ENCODE results near the gene CHST11. TPM values are rescaled to one million over a fixed set of nuclear protein-coding genes. Genes with fewer than 3 reads are reported as not detected.

The CHST11 gene
- total and polyA plus RNA-seq, 2 donors from 2014 or later = 2.0 to 23.3 TPM

DNA sequence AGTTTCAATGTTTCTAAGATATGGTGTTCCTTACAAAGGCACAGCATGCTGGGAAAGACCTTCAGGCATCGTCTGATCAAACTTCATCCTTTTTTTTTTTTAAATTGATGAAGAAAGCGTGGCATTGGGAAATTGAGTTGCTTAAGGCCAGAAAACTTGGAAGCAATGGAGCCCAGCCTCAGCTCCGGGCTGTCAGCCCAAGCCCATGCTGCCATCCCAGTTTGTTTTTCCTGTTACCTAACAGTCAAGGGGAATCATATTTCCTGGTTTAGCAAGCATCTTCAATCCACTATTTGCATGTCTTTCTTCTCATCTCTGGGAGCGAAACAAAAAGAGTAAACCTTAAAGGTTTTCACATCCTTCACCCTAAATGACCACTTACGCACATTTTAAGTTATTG is 200.2 kb downstream of the CHST11 start:
- Histone ChIP-seq H3K4me1 (ENCODE audit: control insufficient read depth in 2 of 3, insufficient read depth in 2 of 3, low read depth in 1 of 3, low read length in 3 of 3) (no peaks in the 10 kb centered on the region), H3K27ac (ENCODE audit: low read depth in 2 of 2, low read length in 2 of 2) (no peak overlapping the region), H3K4me3 (ENCODE audit: low read length in 3 of 3) (no peak overlapping the region), H3K9me3 (ENCODE audit: control insufficient read depth in 2 of 3, insufficient read depth in 1 of 3, low read length in 3 of 3) (no peaks in the 10 kb centered on the region), H3K27me3 (ENCODE audit: control insufficient read depth, insufficient read depth, low read length) (no peaks in the 10 kb centered on the region), H3K36me3 (ENCODE audit: control insufficient read depth in 2 of 3, insufficient read depth in 3 of 3, low read length in 3 of 3) (no peaks in the 10 kb centered on the region), H3K9ac (ENCODE audit: low read length in 3 of 3) (no peak overlapping the region)
- TF ChIP-seq, protein P1, sequence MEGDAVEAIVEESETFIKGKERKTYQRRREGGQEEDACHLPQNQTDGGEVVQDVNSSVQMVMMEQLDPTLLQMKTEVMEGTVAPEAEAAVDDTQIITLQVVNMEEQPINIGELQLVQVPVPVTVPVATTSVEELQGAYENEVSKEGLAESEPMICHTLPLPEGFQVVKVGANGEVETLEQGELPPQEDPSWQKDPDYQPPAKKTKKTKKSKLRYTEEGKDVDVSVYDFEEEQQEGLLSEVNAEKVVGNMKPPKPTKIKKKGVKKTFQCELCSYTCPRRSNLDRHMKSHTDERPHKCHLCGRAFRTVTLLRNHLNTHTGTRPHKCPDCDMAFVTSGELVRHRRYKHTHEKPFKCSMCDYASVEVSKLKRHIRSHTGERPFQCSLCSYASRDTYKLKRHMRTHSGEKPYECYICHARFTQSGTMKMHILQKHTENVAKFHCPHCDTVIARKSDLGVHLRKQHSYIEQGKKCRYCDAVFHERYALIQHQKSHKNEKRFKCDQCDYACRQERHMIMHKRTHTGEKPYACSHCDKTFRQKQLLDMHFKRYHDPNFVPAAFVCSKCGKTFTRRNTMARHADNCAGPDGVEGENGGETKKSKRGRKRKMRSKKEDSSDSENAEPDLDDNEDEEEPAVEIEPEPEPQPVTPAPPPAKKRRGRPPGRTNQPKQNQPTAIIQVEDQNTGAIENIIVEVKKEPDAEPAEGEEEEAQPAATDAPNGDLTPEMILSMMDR (IDR thresholded peaks at IDR 0.05; ENCODE audit: borderline replicate concordance, extremely low read depth, insufficient read depth) = no peak
- DNase-seq (peak in 1 of 5 donors; percentile 43), FAIRE-seq (no peak)
- intact Hi-C loops (cut with DNase I) = no loop called here

- TF ChIP-seq, protein P1 (IDR thresholded peaks at IDR 0.05; ENCODE audit: borderline replicate concordance, extremely low read depth, insufficient read depth) = no peak
- Histone ChIP-seq H3K4me3 (ENCODE audit: low read length in 3 of 3) (no peak overlapping the region), H3K36me3 (ENCODE audit: control insufficient read depth in 2 of 3, insufficient read depth in 3 of 3, low read length in 3 of 3) (no peaks in the 10 kb centered on the region), H3K27me3 (ENCODE audit: control insufficient read depth, insufficient read depth, low read length) (no peaks in the 10 kb centered on the region), H3K27ac (ENCODE audit: low read depth in 2 of 2, low read length in 2 of 2) (no peak overlapping the region), H3K4me1 (ENCODE audit: control insufficient read depth in 2 of 3, insufficient read depth in 2 of 3, low read depth in 1 of 3, low read length in 3 of 3) (no peaks in the 10 kb centered on the region), H3K9ac (ENCODE audit: low read length in 3 of 3) (no peak overlapping the region), H3K9me3 (ENCODE audit: control insufficient read depth in 2 of 3, insufficient read depth in 1 of 3, low read length in 3 of 3) (no peaks in the 10 kb centered on the region)
- intact Hi-C loops (cut with DNase I) = no loop called here
- DNase-seq (no peak), FAIRE-seq (no peak)
Measured at GRCh38 chr12:104657726-104658484, 201.2 kb downstream of the CHST11 start.

DNA sequence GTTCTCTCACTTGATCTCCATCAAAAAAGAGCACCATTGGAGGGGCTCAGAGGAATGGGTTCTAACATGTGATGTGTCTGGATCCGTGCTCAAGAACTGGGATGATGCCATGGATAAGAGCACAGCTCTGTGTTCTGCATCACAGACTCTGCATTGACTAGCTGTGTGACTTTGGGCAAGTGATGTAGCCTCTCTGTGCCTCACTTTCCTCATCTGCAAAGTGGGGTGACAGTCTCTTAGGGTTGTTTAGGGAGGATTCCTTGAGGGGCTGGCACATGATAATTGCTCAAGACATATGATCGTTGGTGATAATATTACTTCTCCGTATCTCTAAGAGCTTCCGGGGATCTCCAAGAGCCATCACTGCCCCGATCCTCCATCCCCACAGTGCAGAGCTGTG is 202.3 kb downstream of the CHST11 start:
- no peak for DNase-seq
- H3K36me3 ChIP-seq (ENCODE audit: control insufficient read depth in 2 of 3, insufficient read depth in 3 of 3, low read length in 3 of 3) = no peaks in the 10 kb centered on the region
- H3K27me3 ChIP-seq (ENCODE audit: control insufficient read depth, insufficient read depth, low read length) = no peaks in the 10 kb centered on the region
- H3K27ac ChIP-seq (ENCODE audit: low read depth in 2 of 2, low read length in 2 of 2) = no peak overlapping the region
- no peaks in the 10 kb centered on the region for H3K4me1 ChIP-seq (ENCODE audit: control insufficient read depth in 2 of 3, insufficient read depth in 2 of 3, low read depth in 1 of 3, low read length in 3 of 3)
- intact Hi-C loops (cut with DNase I) = no loop called here
- no peak overlapping the region for H3K9ac ChIP-seq (ENCODE audit: low read length in 3 of 3)
- TF ChIP-seq, protein P1 (IDR thresholded peaks at IDR 0.05; ENCODE audit: borderline replicate concordance, extremely low read depth, insufficient read depth) = no peak
- H3K4me3 ChIP-seq (ENCODE audit: low read length in 3 of 3) = no peak overlapping the region
- no peak for FAIRE-seq
- no peaks in the 10 kb centered on the region for H3K9me3 ChIP-seq (ENCODE audit: control insufficient read depth in 2 of 3, insufficient read depth in 1 of 3, low read length in 3 of 3)
